ENCODE results near the gene CARS2.
"Not testable (repeated sequence)": the region's sequence is repeated elsewhere in the genome, so short reads cannot be mapped to it uniquely, and the experiment has no call there.

GRCh38 chr13:110669814-110670213, 36.1 kb downstream of the CARS2 start:
- TF ChIP-seq, protein P1, sequence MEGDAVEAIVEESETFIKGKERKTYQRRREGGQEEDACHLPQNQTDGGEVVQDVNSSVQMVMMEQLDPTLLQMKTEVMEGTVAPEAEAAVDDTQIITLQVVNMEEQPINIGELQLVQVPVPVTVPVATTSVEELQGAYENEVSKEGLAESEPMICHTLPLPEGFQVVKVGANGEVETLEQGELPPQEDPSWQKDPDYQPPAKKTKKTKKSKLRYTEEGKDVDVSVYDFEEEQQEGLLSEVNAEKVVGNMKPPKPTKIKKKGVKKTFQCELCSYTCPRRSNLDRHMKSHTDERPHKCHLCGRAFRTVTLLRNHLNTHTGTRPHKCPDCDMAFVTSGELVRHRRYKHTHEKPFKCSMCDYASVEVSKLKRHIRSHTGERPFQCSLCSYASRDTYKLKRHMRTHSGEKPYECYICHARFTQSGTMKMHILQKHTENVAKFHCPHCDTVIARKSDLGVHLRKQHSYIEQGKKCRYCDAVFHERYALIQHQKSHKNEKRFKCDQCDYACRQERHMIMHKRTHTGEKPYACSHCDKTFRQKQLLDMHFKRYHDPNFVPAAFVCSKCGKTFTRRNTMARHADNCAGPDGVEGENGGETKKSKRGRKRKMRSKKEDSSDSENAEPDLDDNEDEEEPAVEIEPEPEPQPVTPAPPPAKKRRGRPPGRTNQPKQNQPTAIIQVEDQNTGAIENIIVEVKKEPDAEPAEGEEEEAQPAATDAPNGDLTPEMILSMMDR (conservative IDR thresholded peaks at IDR 0.05 in 1 of 2, IDR thresholded peaks at IDR 0.05 in 1 of 2; ENCODE audit: extremely low read depth in 1 of 2, insufficient read depth in 1 of 2, low read depth in 1 of 2, low read length in 2 of 2), result not testable (repeated sequence)
- TF ChIP-seq EZH2 (IDR thresholded peaks at IDR 0.05; ENCODE audit: borderline replicate concordance, low read length), result not testable (repeated sequence)
